ENCODE measurements around the gene MAPKBP1.

The MAPKBP1 gene

GRCh38 chr15:41855261-41855961 is 81.1 kb downstream of the MAPKBP1 start:
- no peak for FAIRE-seq
- TF ChIP-seq POLR2A (IDR thresholded peaks at IDR 0.05; ENCODE audit: low read depth, low read length) = no peak
- no peak for TF ChIP-seq POLR2AphosphoS5 (IDR thresholded peaks at IDR 0.05; ENCODE audit: low read depth, low read length)
- no peak for TF ChIP-seq TAF1 (IDR thresholded peaks at IDR 0.05; ENCODE audit: borderline replicate concordance, low read depth, low read length)
- DNase-seq (ENCODE audit: insufficient read length) = no peak

GRCh38 chr15:41856262-41856661 is 82.0 kb downstream of the MAPKBP1 start:
- FAIRE-seq = no peak
- TF ChIP-seq POLR2A (IDR thresholded peaks at IDR 0.05; ENCODE audit: low read depth, low read length) (no peak), TAF1 (IDR thresholded peaks at IDR 0.05; ENCODE audit: borderline replicate concordance, low read depth, low read length) (no peak), POLR2AphosphoS5 (IDR thresholded peaks at IDR 0.05; ENCODE audit: low read depth, low read length) (no peak)
- no peak for DNase-seq (ENCODE audit: insufficient read length)

- FAIRE-seq = no peak
- TF ChIP-seq POLR2AphosphoS5 (IDR thresholded peaks at IDR 0.05; ENCODE audit: low read depth, low read length) = no peak
- TF ChIP-seq POLR2A (IDR thresholded peaks at IDR 0.05; ENCODE audit: low read depth, low read length) = no peak
- no peak for TF ChIP-seq TAF1 (IDR thresholded peaks at IDR 0.05; ENCODE audit: borderline replicate concordance, low read depth, low read length)
Measured at GRCh38 chr15:41856716-41857115, 82.4 kb downstream of the MAPKBP1 start.

GRCh38 chr15:41857316-41857715 is 83.0 kb downstream of the MAPKBP1 start:
- FAIRE-seq (no peak), DNase-seq (ENCODE audit: insufficient read length) (no peak)
- TF ChIP-seq POLR2AphosphoS5 (IDR thresholded peaks at IDR 0.05; ENCODE audit: low read depth, low read length) (no peak), POLR2A (IDR thresholded peaks at IDR 0.05; ENCODE audit: low read depth, low read length) (no peak), TAF1 (IDR thresholded peaks at IDR 0.05; ENCODE audit: borderline replicate concordance, low read depth, low read length) (no peak)

More at GRCh38 chr15:41856716-41857115, 82.4 kb downstream of the MAPKBP1 start:
- DNase-seq (ENCODE audit: insufficient read length) = no peak

GRCh38 chr15:41858756-41859155 is 84.5 kb downstream of the MAPKBP1 start:
- FAIRE-seq (no peak), DNase-seq (ENCODE audit: insufficient read length) (no peak)
- TF ChIP-seq POLR2A (IDR thresholded peaks at IDR 0.05; ENCODE audit: low read depth, low read length) (no peak), TAF1 (IDR thresholded peaks at IDR 0.05; ENCODE audit: borderline replicate concordance, low read depth, low read length) (no peak), POLR2AphosphoS5 (IDR thresholded peaks at IDR 0.05; ENCODE audit: low read depth, low read length) (no peak)

GRCh38 chr15:41860049-41860828 is 86.0 kb downstream of the MAPKBP1 start:
- DNase-seq (ENCODE audit: insufficient read length) (no peak), FAIRE-seq (no peak)
- TF ChIP-seq POLR2A (IDR thresholded peaks at IDR 0.05; ENCODE audit: low read depth, low read length) = no peak
- no peak for TF ChIP-seq TAF1 (IDR thresholded peaks at IDR 0.05; ENCODE audit: borderline replicate concordance, low read depth, low read length)
- TF ChIP-seq POLR2AphosphoS5 (IDR thresholded peaks at IDR 0.05; ENCODE audit: low read depth, low read length) = no peak

GRCh38 chr15:41861736-41862356 is 87.6 kb downstream of the MAPKBP1 start:
- TF ChIP-seq POLR2AphosphoS5 (IDR thresholded peaks at IDR 0.05; ENCODE audit: low read depth, low read length) (no peak), TAF1 (IDR thresholded peaks at IDR 0.05; ENCODE audit: borderline replicate concordance, low read depth, low read length) (no peak), POLR2A (IDR thresholded peaks at IDR 0.05; ENCODE audit: low read depth, low read length) (no peak)
- FAIRE-seq (no peak), DNase-seq (ENCODE audit: insufficient read length) (no peak)

- FAIRE-seq = no peak
Measured at GRCh38 chr15:41862515-41863116, 88.3 kb downstream of the MAPKBP1 start.

GRCh38 chr15:41865490-41866055 is 91.3 kb downstream of the MAPKBP1 start:
- no peak for DNase-seq (ENCODE audit: insufficient read length)
- FAIRE-seq = no peak
- TF ChIP-seq TAF1 (IDR thresholded peaks at IDR 0.05; ENCODE audit: borderline replicate concordance, low read depth, low read length) = no peak

More at GRCh38 chr15:41862515-41863116, 88.3 kb downstream of the MAPKBP1 start:
- TF ChIP-seq TAF1 (IDR thresholded peaks at IDR 0.05; ENCODE audit: borderline replicate concordance, low read depth, low read length) (no peak), POLR2A (IDR thresholded peaks at IDR 0.05; ENCODE audit: low read depth, low read length) (no peak), POLR2AphosphoS5 (IDR thresholded peaks at IDR 0.05; ENCODE audit: low read depth, low read length) (no peak)
- no peak for DNase-seq (ENCODE audit: insufficient read length)

GRCh38 chr15:41866263-41866703 is 92.0 kb downstream of the MAPKBP1 start:
- FAIRE-seq = no peak
- no peak for DNase-seq (ENCODE audit: insufficient read length)
- no peak for TF ChIP-seq TAF1 (IDR thresholded peaks at IDR 0.05; ENCODE audit: borderline replicate concordance, low read depth, low read length)
- no peak for TF ChIP-seq POLR2AphosphoS5 (IDR thresholded peaks at IDR 0.05; ENCODE audit: low read depth, low read length)
- TF ChIP-seq POLR2A (IDR thresholded peaks at IDR 0.05; ENCODE audit: low read depth, low read length) = no peak
